ENCODE measurements around the gene SCRG1.

GRCh38 chr4:173434231-173434630 is 35.3 kb upstream of the SCRG1 start:
- TF ChIP-seq, protein P1, sequence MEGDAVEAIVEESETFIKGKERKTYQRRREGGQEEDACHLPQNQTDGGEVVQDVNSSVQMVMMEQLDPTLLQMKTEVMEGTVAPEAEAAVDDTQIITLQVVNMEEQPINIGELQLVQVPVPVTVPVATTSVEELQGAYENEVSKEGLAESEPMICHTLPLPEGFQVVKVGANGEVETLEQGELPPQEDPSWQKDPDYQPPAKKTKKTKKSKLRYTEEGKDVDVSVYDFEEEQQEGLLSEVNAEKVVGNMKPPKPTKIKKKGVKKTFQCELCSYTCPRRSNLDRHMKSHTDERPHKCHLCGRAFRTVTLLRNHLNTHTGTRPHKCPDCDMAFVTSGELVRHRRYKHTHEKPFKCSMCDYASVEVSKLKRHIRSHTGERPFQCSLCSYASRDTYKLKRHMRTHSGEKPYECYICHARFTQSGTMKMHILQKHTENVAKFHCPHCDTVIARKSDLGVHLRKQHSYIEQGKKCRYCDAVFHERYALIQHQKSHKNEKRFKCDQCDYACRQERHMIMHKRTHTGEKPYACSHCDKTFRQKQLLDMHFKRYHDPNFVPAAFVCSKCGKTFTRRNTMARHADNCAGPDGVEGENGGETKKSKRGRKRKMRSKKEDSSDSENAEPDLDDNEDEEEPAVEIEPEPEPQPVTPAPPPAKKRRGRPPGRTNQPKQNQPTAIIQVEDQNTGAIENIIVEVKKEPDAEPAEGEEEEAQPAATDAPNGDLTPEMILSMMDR (IDR thresholded peaks at IDR 0.05): no peak
- no peak for TF ChIP-seq POLR2A (IDR thresholded peaks at IDR 0.05)
